ENCODE data around the gene ALDH6A1.
"Not testable (repeated sequence)": the region's sequence is repeated elsewhere in the genome, so short reads cannot be mapped to it uniquely, and the experiment has no call there.

Gene ALDH6A1

GRCh38 chr14:74084277-74085046 is at the start of gene ALDH6A1, which contains the start of gene LIN52:
TSS of gene ALDH6A1 (minus strand) at chr14:74084453. CDS start at chr14:74084394, 59 bp downstream.
TSS of gene LIN52 (plus strand) at chr14:74084956. CDS start at chr14:74084975, 19 bp downstream.
- peak within 1 kb of the TSS; percentile 93 for H3K4me3 Mint-ChIP-seq
- peaks cover 35% of the 10 kb centered on the region for H3K4me1 Mint-ChIP-seq
- H3K27ac Mint-ChIP-seq, result peak within 1 kb of the TSS; percentile 98
- H3K36me3 Mint-ChIP-seq, result peaks cover 30% of the 10 kb centered on the region
- ATAC-seq, result peak; percentile 93
- no peaks in the 10 kb centered on the region for H3K9me3 Mint-ChIP-seq
- DNase-seq (ENCODE audit: low spot score in 2 of 2), result peak; percentile 98 to 99

- no peak for DNase-seq (ENCODE audit: low spot score in 2 of 2)
- no peaks in the 10 kb centered on the region for H3K4me1 Mint-ChIP-seq
- no peak overlapping the region for H3K4me3 Mint-ChIP-seq
- no peaks in the 10 kb centered on the region for H3K36me3 Mint-ChIP-seq
- no peak overlapping the region for H3K27ac Mint-ChIP-seq
- no peak for ATAC-seq
- H3K9me3 Mint-ChIP-seq, result no peaks in the 10 kb centered on the region
Measured at GRCh38 chr14:74127634-74128033, 43.4 kb upstream of the ALDH6A1 start.

GRCh38 chr14:74126315-74127013 is 42.2 kb upstream of the ALDH6A1 start:
- no peak for DNase-seq (ENCODE audit: low spot score in 2 of 2)
- ATAC-seq, result no peak
- Mint-ChIP-seq H3K4me3 (no peak overlapping the region), H3K4me1 (no peaks in the 10 kb centered on the region), H3K27ac (no peak overlapping the region), H3K36me3 (peaks cover 1% of the 10 kb centered on the region), H3K9me3 (no peaks in the 10 kb centered on the region)

GRCh38 chr14:74125487-74125886 is 41.2 kb upstream of the ALDH6A1 start:
- DNase-seq (ENCODE audit: low spot score in 2 of 2); H3K4me3 Mint-ChIP-seq; ATAC-seq; H3K4me1 Mint-ChIP-seq; H3K27ac Mint-ChIP-seq; H3K9me3 Mint-ChIP-seq: not testable (repeated sequence)
- H3K36me3 Mint-ChIP-seq, result peaks cover 11% of the 10 kb centered on the region

- not testable (repeated sequence) for H3K27ac Mint-ChIP-seq; H3K4me3 Mint-ChIP-seq; DNase-seq (ENCODE audit: low spot score in 2 of 2); H3K4me1 Mint-ChIP-seq; H3K9me3 Mint-ChIP-seq
- peaks cover 41% of the 10 kb centered on the region for H3K36me3 Mint-ChIP-seq
- peak; percentile 51 for ATAC-seq
Measured at GRCh38 chr14:74111395-74112216, 27.4 kb upstream of the ALDH6A1 start.

GRCh38 chr14:74109369-74109768 is 25.1 kb upstream of the ALDH6A1 start:
- DNase-seq (ENCODE audit: low spot score in 2 of 2) (no peak), ATAC-seq (no peak)
- Mint-ChIP-seq H3K36me3 (peaks cover 46% of the 10 kb centered on the region), H3K27ac (no peak overlapping the region), H3K4me1 (peaks cover 4% of the 10 kb centered on the region), H3K9me3 (no peaks in the 10 kb centered on the region), H3K4me3 (no peak overlapping the region)

- DNase-seq (ENCODE audit: low spot score in 2 of 2), result no peak
- ATAC-seq, result no peak
- H3K36me3 Mint-ChIP-seq, result peaks cover 57% of the 10 kb centered on the region
- no peaks in the 10 kb centered on the region for H3K9me3 Mint-ChIP-seq
- peaks cover 4% of the 10 kb centered on the region for H3K4me1 Mint-ChIP-seq
- no peak overlapping the region for H3K27ac Mint-ChIP-seq
- H3K4me3 Mint-ChIP-seq, result no peak overlapping the region
Measured at GRCh38 chr14:74105381-74105780, 21.1 kb upstream of the ALDH6A1 start.

GRCh38 chr14:74089251-74090020 is 5.2 kb upstream of the ALDH6A1 start:
- ATAC-seq, result no peak
- peaks cover 27% of the 10 kb centered on the region for H3K4me1 Mint-ChIP-seq
- H3K4me3 Mint-ChIP-seq, result no peak overlapping the region
- H3K36me3 Mint-ChIP-seq, result peaks cover 61% of the 10 kb centered on the region
- no peaks in the 10 kb centered on the region for H3K9me3 Mint-ChIP-seq
- peak overlapping the region; percentile 10 for H3K27ac Mint-ChIP-seq
- no peak for DNase-seq (ENCODE audit: low spot score in 2 of 2)

- H3K36me3 Mint-ChIP-seq, result peaks cover 38% of the 10 kb centered on the region
- H3K27ac Mint-ChIP-seq, result peak overlapping the region; percentile 98
- H3K4me1 Mint-ChIP-seq, result peaks cover 35% of the 10 kb centered on the region
- peak overlapping the region; percentile 93 for H3K4me3 Mint-ChIP-seq
- ATAC-seq, result peak; percentile 9
- H3K9me3 Mint-ChIP-seq, result no peaks in the 10 kb centered on the region
- no peak for DNase-seq (ENCODE audit: low spot score in 2 of 2)
Measured at GRCh38 chr14:74085828-74086227, 1.6 kb upstream of the ALDH6A1 start.

- Mint-ChIP-seq H3K27ac (peak overlapping the region; percentile 98), H3K36me3 (peaks cover 32% of the 10 kb centered on the region), H3K4me3 (peak overlapping the region; percentile 93), H3K9me3 (no peaks in the 10 kb centered on the region), H3K4me1 (peaks cover 35% of the 10 kb centered on the region)
- no peak for DNase-seq (ENCODE audit: low spot score in 2 of 2)
- ATAC-seq, result peak; percentile 34
Measured at GRCh38 chr14:74085047-74085637, 889 bp upstream of the ALDH6A1 start.

- DNase-seq (ENCODE audit: low spot score in 2 of 2) (no peak), ATAC-seq (peak; percentile 3)
- Mint-ChIP-seq H3K4me1 (peaks cover 29% of the 10 kb centered on the region), H3K36me3 (peaks cover 27% of the 10 kb centered on the region), H3K27ac (peak overlapping the region; percentile 98), H3K4me3 (peak overlapping the region; percentile 93), H3K9me3 (no peaks in the 10 kb centered on the region)
Measured at GRCh38 chr14:74083784-74084276, 423 bp downstream of the ALDH6A1 start.

- peaks cover 24% of the 10 kb centered on the region for H3K4me1 Mint-ChIP-seq
- H3K27ac Mint-ChIP-seq, result no peak overlapping the region
- DNase-seq (ENCODE audit: low spot score in 2 of 2), result no peak
- H3K9me3 Mint-ChIP-seq, result no peaks in the 10 kb centered on the region
- peaks cover 27% of the 10 kb centered on the region for H3K36me3 Mint-ChIP-seq
- peak overlapping the region; percentile 93 for H3K4me3 Mint-ChIP-seq
- no peak for ATAC-seq
Measured at GRCh38 chr14:74083161-74083560, 1.1 kb downstream of the ALDH6A1 start.

- ATAC-seq (no peak), DNase-seq (ENCODE audit: low spot score in 2 of 2) (no peak)
- peaks cover 21% of the 10 kb centered on the region for H3K36me3 Mint-ChIP-seq
- no peaks in the 10 kb centered on the region for H3K9me3 Mint-ChIP-seq
- peaks cover 21% of the 10 kb centered on the region for H3K4me1 Mint-ChIP-seq
- H3K27ac Mint-ChIP-seq, result no peak overlapping the region
- H3K4me3 Mint-ChIP-seq, result no peak overlapping the region
Measured at GRCh38 chr14:74081491-74081890, 2.8 kb downstream of the ALDH6A1 start.

GRCh38 chr14:74080820-74081460 is 3.3 kb downstream of the ALDH6A1 start:
- Mint-ChIP-seq H3K9me3 (no peaks in the 10 kb centered on the region), H3K27ac (no peak overlapping the region), H3K4me3 (no peak overlapping the region), H3K4me1 (peaks cover 16% of the 10 kb centered on the region), H3K36me3 (peaks cover 21% of the 10 kb centered on the region)
- ATAC-seq (no peak), DNase-seq (ENCODE audit: low spot score in 2 of 2) (no peak)

Data from stimulated activated effector memory CD8-positive, alpha-beta T cell treated with anti-CD3 and anti-CD28 coated beads, Interleukin-12 subunit alpha, Interleukin-12 subunit beta, amount 100 ng/mL, for 72 hours (primary cell).